ENCODE measurements around the gene NRXN2.

NRXN2 gene

DNA sequence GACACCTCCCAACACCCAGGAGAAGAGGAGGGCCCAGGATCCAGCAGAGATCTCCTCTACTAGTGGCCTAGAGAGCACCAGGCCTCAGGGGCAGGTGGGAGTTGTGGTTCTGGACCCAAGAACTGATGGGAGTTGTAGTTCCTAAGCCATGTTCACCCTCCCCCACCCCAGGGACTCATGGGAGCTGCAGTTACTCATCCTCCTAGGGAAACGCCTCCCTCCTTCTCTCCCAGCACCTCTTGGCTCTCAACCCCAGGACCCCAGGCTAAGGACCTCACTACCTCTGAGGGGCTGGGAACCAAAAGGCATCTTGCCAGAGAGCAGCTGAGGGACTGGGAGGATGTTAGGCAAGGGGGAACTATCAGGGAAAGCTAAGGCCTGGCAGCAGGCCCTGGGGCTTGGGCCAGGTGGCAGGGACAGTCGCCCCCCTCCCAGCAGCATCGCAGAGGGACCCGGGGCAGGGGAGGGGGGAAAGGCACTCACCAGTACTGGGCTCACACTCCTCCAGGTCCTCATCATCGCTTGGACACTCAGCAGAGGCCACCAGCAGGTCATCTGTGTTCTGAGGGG, 103.1 kb downstream of the NRXN2 start:
- ChIA-PET POLR2A (ENCODE audit: low non-redundant PET) (no interaction called here), CTCF (interaction anchor here (0.6 kb wide), 2 partner anchors 30 to 178 kb away, joined by 3 to 4 read pairs; no protein-coding TSS in a partner anchor)
- TF ChIP-seq, protein P1, sequence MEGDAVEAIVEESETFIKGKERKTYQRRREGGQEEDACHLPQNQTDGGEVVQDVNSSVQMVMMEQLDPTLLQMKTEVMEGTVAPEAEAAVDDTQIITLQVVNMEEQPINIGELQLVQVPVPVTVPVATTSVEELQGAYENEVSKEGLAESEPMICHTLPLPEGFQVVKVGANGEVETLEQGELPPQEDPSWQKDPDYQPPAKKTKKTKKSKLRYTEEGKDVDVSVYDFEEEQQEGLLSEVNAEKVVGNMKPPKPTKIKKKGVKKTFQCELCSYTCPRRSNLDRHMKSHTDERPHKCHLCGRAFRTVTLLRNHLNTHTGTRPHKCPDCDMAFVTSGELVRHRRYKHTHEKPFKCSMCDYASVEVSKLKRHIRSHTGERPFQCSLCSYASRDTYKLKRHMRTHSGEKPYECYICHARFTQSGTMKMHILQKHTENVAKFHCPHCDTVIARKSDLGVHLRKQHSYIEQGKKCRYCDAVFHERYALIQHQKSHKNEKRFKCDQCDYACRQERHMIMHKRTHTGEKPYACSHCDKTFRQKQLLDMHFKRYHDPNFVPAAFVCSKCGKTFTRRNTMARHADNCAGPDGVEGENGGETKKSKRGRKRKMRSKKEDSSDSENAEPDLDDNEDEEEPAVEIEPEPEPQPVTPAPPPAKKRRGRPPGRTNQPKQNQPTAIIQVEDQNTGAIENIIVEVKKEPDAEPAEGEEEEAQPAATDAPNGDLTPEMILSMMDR (conservative IDR thresholded peaks at IDR 0.05; ENCODE audit: low read depth) = no peak
- no peak overlapping the region for H3K27ac ChIP-seq
- no peak for DNase-seq (ENCODE audit: low spot score)

DNA sequence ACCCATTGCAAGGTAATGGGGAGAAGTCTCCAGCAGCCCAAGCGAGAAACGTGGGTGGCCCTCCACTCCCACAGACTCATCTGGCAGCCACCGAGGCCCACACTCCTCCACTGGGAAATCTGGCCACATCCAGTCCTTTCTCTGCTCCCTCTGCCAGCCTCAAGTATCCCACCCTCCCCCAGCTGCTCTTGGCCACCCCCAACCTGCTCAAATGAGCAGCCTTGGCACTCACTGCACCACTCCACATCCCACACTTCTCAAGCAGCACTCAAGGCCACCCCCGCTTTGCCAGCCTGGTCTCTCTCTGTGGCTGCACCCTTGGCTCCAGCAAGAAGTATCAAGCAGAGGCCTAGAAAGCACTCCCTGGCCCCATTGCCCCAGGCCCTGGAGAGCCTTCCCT, 103.8 kb downstream of the NRXN2 start:
- H3K27ac ChIP-seq = no peak overlapping the region
- CTCF ChIA-PET = interaction anchor here (0.6 to 1.9 kb wide), 2 partner anchors 124 to 170 kb away, joined by 3 to 6 read pairs; no protein-coding TSS in a partner anchor
- no peak for DNase-seq (ENCODE audit: low spot score)
- TF ChIP-seq, protein P1 (conservative IDR thresholded peaks at IDR 0.05; ENCODE audit: low read depth) = no peak
- POLR2A ChIA-PET (ENCODE audit: low non-redundant PET) = no interaction called here

DNA sequence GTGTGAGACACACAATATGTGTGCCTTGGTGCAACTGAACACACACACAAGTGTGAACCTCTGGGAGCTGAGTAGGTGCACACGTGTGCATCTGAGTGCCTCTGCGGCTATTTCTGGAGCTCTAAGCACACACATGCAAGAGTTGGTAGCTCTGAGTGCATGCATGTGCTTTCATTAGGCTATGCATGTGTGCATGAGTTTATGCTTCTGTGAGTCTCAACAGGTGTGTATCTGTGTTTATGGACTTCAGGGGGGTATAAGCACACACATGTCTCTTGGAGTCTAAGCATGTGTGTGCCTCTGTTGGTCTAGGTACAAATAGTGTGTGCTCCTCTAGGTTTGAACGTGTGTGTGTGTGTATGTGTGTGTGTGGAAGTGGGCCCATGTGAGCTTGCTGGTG, 106.2 kb downstream of the NRXN2 start:
- TF ChIP-seq, protein P1 (conservative IDR thresholded peaks at IDR 0.05; ENCODE audit: low read depth) = no peak
- ChIA-PET CTCF (no interaction called here), POLR2A (ENCODE audit: low non-redundant PET) (no interaction called here)
- no peak for DNase-seq (ENCODE audit: low spot score)
- no peak overlapping the region for H3K27ac ChIP-seq

DNA sequence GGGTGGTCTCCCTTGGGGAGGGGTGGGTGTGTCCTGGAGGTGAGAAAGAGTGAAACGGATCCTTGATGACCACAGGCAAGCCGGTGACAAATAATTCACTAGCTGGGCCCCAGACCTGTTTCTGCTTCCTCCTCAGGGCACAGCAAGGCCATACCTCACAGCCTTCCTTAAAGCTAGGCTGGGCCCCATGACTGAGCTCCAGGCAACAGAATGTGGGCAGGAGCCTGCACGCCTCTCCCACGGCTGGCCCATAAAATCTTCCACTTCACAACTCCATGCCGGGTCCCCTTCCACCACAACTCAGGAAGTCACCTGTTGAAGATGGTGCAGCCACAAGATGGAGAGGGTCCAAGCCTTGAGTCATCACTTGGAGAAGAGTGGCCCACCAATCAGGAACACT, 108.1 kb downstream of the NRXN2 start:
- no peak overlapping the region for H3K27ac ChIP-seq
- ChIA-PET POLR2A (ENCODE audit: low non-redundant PET) (no interaction called here), CTCF (no interaction called here)
- DNase-seq (ENCODE audit: low spot score) = no peak
- TF ChIP-seq, protein P1 (conservative IDR thresholded peaks at IDR 0.05; ENCODE audit: low read depth) = no peak

DNA sequence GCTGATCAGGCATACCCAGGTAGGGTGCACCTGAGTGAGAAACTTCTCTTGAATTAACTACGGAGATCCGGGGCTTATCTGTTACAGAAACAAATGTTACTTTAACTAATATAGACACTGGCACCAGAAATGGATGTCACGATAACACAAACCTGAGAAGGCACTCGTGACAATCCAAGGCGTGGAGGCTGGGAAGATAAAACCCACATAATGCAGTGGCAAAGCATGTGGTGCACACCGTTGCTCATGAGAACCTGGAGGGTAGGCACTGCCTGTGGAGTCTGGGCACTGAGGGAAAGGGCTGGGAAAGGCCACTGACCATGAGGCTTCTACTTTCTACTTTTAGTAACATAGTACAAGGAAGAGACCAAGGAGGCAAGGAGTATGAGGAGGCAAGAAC, 109.3 kb downstream of the NRXN2 start:
- TF ChIP-seq, protein P1 (conservative IDR thresholded peaks at IDR 0.05; ENCODE audit: low read depth) = no peak
- CTCF ChIA-PET = no interaction called here
- POLR2A ChIA-PET (ENCODE audit: low non-redundant PET) = no interaction called here
- H3K27ac ChIP-seq = no peak overlapping the region
- no peak for DNase-seq (ENCODE audit: low spot score)

DNA sequence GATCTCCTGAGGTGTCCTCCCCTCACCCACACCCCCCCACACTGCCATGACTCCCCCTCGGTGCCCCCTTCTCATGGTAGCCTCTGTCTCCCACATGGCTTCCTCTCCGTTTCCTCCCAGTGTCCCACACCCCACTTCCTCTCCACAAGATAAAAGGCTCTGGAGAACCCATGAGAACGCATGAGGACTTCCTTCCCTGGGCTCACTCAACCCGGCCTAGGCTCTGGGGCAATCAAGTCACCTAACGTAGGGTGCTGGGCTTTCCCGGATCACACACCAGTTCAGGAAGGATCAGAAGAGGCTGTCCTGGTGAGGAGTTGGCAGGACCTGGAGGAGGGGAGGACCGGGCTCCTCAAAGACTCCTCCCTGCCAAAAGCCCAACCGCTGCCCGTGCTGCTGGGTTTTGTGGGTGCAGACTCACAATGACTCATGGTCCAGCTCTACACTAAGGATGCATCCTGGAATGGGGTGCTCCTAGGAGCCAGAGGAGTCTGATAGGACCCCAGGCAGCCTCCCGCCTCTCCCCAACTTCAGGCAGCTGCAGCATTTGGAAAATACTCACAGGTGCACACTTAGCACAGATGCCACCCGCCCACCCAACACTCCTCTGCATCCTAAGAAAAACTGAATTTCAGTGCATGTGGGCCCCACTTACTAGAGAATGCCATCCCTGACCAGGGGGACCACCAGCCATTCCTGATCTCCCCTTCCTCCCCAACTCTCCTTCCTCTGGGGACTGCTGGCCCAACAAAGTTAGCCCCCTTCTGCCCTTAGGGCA, 110.9 kb downstream of the NRXN2 start:
- CTCF ChIA-PET = no interaction called here
- TF ChIP-seq, protein P1 (conservative IDR thresholded peaks at IDR 0.05; ENCODE audit: low read depth) = no peak
- H3K27ac ChIP-seq = no peak overlapping the region
- POLR2A ChIA-PET (ENCODE audit: low non-redundant PET) = no interaction called here
- no peak for DNase-seq (ENCODE audit: low spot score)

Data from RWPE1 (cell line).